ENCODE data around the gene HGFAC. TPM values are rescaled to one million over a fixed set of nuclear protein-coding genes. Genes with fewer than 3 reads are reported as not detected.

Gene HGFAC
- total RNA-seq, 1 experiment from 2014 or later: 0.37 TPM

- Histone ChIP-seq H2BK15ac (ENCODE audit: low read depth, low read length) (no peak overlapping the region), H3T11ph (ENCODE audit: low read length) (no peak overlapping the region), H3K4me1 (ENCODE audit: insufficient read depth, low read length) (peaks cover 4% of the 10 kb centered on the region; the same call in 1 of the 2 replicates), H2AFZ (ENCODE audit: low read length) (no peak overlapping the region), H4K91ac (ENCODE audit: insufficient read length, low read depth, low read length) (no peak overlapping the region), H2BK120ac (ENCODE audit: low read depth, low read length, poor library complexity, severe bottlenecking) (no peak overlapping the region), H2AK5ac (ENCODE audit: insufficient read length, low read length) (no peak overlapping the region), H3K18ac (ENCODE audit: insufficient read length, low read depth, low read length) (no peak overlapping the region), H2BK12ac (ENCODE audit: insufficient read length, low read depth, low read length) (no peak overlapping the region), H2BK5ac (ENCODE audit: insufficient read length, low read length) (no peak overlapping the region), H3K23me2 (ENCODE audit: insufficient read length, low read depth, low read length, poor library complexity, severe bottlenecking) (peaks cover 4% of the 10 kb centered on the region), H3K9me3 (ENCODE audit: control insufficient read depth, low read depth, low read length) (no peaks in the 10 kb centered on the region), H3K27ac (ENCODE audit: insufficient read length, low read depth, low read length) (no peak overlapping the region), H4K5ac (ENCODE audit: insufficient read length, low read depth, low read length) (no peak overlapping the region), H4K8ac (replicated peaks; ENCODE audit: insufficient read length, low read depth, low read length) (no peak overlapping the region), H3K14ac (ENCODE audit: insufficient read depth, low read length) (no peak overlapping the region), H2BK20ac (ENCODE audit: low read depth, low read length, poor library complexity, severe bottlenecking) (no peak overlapping the region), H3K9ac (ENCODE audit: extremely low read depth, insufficient read length, low read length) (no peak overlapping the region), H3K4me2 (ENCODE audit: insufficient read depth, insufficient read length, low read length) (no peak overlapping the region), H3K79me1 (ENCODE audit: insufficient read depth, low read depth, low read length, poor library complexity, severe bottlenecking) (no peaks in the 10 kb centered on the region), H3K4ac (ENCODE audit: low read depth, low read length) (no peak overlapping the region), H3K27me3 (ENCODE audit: insufficient read depth, low read length) (peaks cover 16% of the 10 kb centered on the region; the same call in 1 of the 2 replicates), H4K20me1 (ENCODE audit: control insufficient read depth, insufficient read depth, insufficient read length) (no peaks in the 10 kb centered on the region), H3K23ac (ENCODE audit: insufficient read length, low read depth, low read length) (no peak overlapping the region), H3K56ac (ENCODE audit: insufficient read length, low read depth, low read length) (no peak overlapping the region), H3K79me2 (ENCODE audit: insufficient read depth, low read length) (no peaks in the 10 kb centered on the region)
- Mint-ChIP-seq H3K36me3 (ENCODE audit: insufficient read depth in 1 of 3, low read depth in 3 of 3) (no peaks in the 10 kb centered on the region), H3K4me1 (peaks cover 23 to 47% of the 10 kb centered on the region in 2 experiments), H3K27me3 (ENCODE audit: low read depth) (peaks cover 91% of the 10 kb centered on the region), H3K9me3 (no peaks in the 10 kb centered on the region), H3K27ac (no peak overlapping the region), H3K4me3 (no peak overlapping the region)
- TF ChIP-seq, protein P1, sequence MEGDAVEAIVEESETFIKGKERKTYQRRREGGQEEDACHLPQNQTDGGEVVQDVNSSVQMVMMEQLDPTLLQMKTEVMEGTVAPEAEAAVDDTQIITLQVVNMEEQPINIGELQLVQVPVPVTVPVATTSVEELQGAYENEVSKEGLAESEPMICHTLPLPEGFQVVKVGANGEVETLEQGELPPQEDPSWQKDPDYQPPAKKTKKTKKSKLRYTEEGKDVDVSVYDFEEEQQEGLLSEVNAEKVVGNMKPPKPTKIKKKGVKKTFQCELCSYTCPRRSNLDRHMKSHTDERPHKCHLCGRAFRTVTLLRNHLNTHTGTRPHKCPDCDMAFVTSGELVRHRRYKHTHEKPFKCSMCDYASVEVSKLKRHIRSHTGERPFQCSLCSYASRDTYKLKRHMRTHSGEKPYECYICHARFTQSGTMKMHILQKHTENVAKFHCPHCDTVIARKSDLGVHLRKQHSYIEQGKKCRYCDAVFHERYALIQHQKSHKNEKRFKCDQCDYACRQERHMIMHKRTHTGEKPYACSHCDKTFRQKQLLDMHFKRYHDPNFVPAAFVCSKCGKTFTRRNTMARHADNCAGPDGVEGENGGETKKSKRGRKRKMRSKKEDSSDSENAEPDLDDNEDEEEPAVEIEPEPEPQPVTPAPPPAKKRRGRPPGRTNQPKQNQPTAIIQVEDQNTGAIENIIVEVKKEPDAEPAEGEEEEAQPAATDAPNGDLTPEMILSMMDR (conservative IDR thresholded peaks at IDR 0.05): no peak
- WGBS (ENCODE audit: extremely low coverage, insufficient read length, low lambda C conversion rate): no CpG with 5 or more reads among the region's 45 CpGs
- no peak for DNase-seq
These were observed 42.5 kb downstream of the HGFAC start for GRCh38 chr4:3484057-3484973.

Data from H9 (cell line).